ENCODE measurements around the gene EMP1. TPM values are rescaled to one million over a fixed set of nuclear protein-coding genes. Genes with fewer than 3 reads are reported as not detected.

Gene EMP1
- polyA plus RNA-seq, 3 donors = 2.7 to 6.3 (median 3.1) TPM

GRCh38 chr12:13179211-13180074, 17.1 kb upstream of the EMP1 start:
- intact Hi-C loops (cut with micrococcal nuclease) = no loop called here
- no peaks in the 10 kb centered on the region for H3K9me3 ChIP-seq (replicated peaks in 1 of 2; ENCODE audit: control insufficient read depth in 1 of 2, insufficient read depth in 1 of 2, low read length in 2 of 2)
- no peak overlapping the region for H3K4me3 ChIP-seq (replicated peaks in 1 of 3; ENCODE audit: low read depth in 2 of 3, low read length in 3 of 3)
- TF ChIP-seq CTCF (IDR thresholded peaks at IDR 0.05) = no peak
- peaks cover 4 to 13% (median 5%) of the 10 kb centered on the region in 3 donors for H3K27me3 Mint-ChIP-seq (ENCODE audit: low read depth in 3 of 3)
- no peak overlapping the region for H3K27ac ChIP-seq (ENCODE audit: low read depth in 1 of 2, low read length in 2 of 2)
- H3K27me3 ChIP-seq (ENCODE audit: control insufficient read depth in 2 of 2, insufficient read depth in 2 of 2, low read length in 2 of 2) = no peaks in the 10 kb centered on the region
- peaks cover 16% of the 10 kb centered on the region for H3K4me1 Mint-ChIP-seq
- peak overlapping the region in 4 of 7 donors; percentile 28 to 55 (median 40) for H3K27ac Mint-ChIP-seq
- no peaks in the 10 kb centered on the region for H4K20me1 ChIP-seq (ENCODE audit: insufficient read depth, low read length)
- no peaks in the 10 kb centered on the region for H3K36me3 Mint-ChIP-seq
- peak overlapping the region; percentile 23 for H3K9ac ChIP-seq (ENCODE audit: insufficient read depth, low read length, poor library complexity, severe bottlenecking)
- H3K4me3 Mint-ChIP-seq = peak overlapping the region; percentile 28 to 68
- H3K79me2 ChIP-seq (ENCODE audit: insufficient read depth, low read length) = no peaks in the 10 kb centered on the region
- DNase-seq = no peak
- H2AFZ ChIP-seq (ENCODE audit: insufficient read depth, low read depth, low read length, poor library complexity, severe bottlenecking) = peak overlapping the region; percentile 47
- H3K36me3 ChIP-seq (replicated peaks in 1 of 2; ENCODE audit: control insufficient read depth in 1 of 2, insufficient read depth in 2 of 2, low read length in 2 of 2) = no peaks in the 10 kb centered on the region
- H3K4me2 ChIP-seq (replicated peaks; ENCODE audit: extremely low read depth, low read length, poor library complexity, severe bottlenecking) = peak overlapping the region; percentile 24
- peaks cover 11 to 12% of the 10 kb centered on the region in 2 donors for H3K4me1 ChIP-seq (ENCODE audit: control insufficient read depth in 1 of 2, insufficient read depth in 2 of 2, low read length in 2 of 2)
- no peaks in the 10 kb centered on the region for H3K9me3 Mint-ChIP-seq
- WGBS (ENCODE audit: insufficient coverage) = 0% methylated on average over 10 of the region's 11 CpGs

- Mint-ChIP-seq H3K27me3 (ENCODE audit: low read depth in 3 of 3) (peaks cover 4 to 11% (median 5%) of the 10 kb centered on the region in 3 donors), H3K27ac (peak overlapping the region in 1 of 7 donors; percentile 23), H3K9me3 (no peaks in the 10 kb centered on the region), H3K36me3 (no peaks in the 10 kb centered on the region), H3K4me3 (no peak overlapping the region), H3K4me1 (peaks cover 16% of the 10 kb centered on the region)
- Histone ChIP-seq H3K4me2 (replicated peaks; ENCODE audit: extremely low read depth, low read length, poor library complexity, severe bottlenecking) (no peak overlapping the region), H3K36me3 (replicated peaks in 1 of 2; ENCODE audit: control insufficient read depth in 1 of 2, insufficient read depth in 2 of 2, low read length in 2 of 2) (no peaks in the 10 kb centered on the region), H3K4me3 (replicated peaks in 1 of 3; ENCODE audit: low read depth in 2 of 3, low read length in 3 of 3) (no peak overlapping the region), H3K4me1 (ENCODE audit: control insufficient read depth in 1 of 2, insufficient read depth in 2 of 2, low read length in 2 of 2) (peaks cover 11 to 12% of the 10 kb centered on the region in 2 donors), H4K20me1 (ENCODE audit: insufficient read depth, low read length) (no peaks in the 10 kb centered on the region), H3K9me3 (replicated peaks in 1 of 2; ENCODE audit: control insufficient read depth in 1 of 2, insufficient read depth in 1 of 2, low read length in 2 of 2) (no peaks in the 10 kb centered on the region), H3K27me3 (ENCODE audit: control insufficient read depth in 2 of 2, insufficient read depth in 2 of 2, low read length in 2 of 2) (no peaks in the 10 kb centered on the region), H3K9ac (ENCODE audit: insufficient read depth, low read length, poor library complexity, severe bottlenecking) (no peak overlapping the region), H3K79me2 (ENCODE audit: insufficient read depth, low read length) (no peaks in the 10 kb centered on the region), H3K27ac (ENCODE audit: low read depth in 1 of 2, low read length in 2 of 2) (no peak overlapping the region), H2AFZ (ENCODE audit: insufficient read depth, low read depth, low read length, poor library complexity, severe bottlenecking) (no peak overlapping the region)
- 9% methylated on average over 2 of the region's 3 CpGs for WGBS (ENCODE audit: insufficient coverage)
- intact Hi-C loops (cut with micrococcal nuclease) = no loop called here
- TF ChIP-seq CTCF (IDR thresholded peaks at IDR 0.05) = no peak
- no peak for DNase-seq
These were observed 15.0 kb upstream of the EMP1 start for GRCh38 chr12:13181375-13182070.

Data from CD14-positive monocyte (primary cell).